Measurements from ENCODE around the gene PANX3.
"Not testable (repeated sequence)": the region's sequence is repeated elsewhere in the genome, so short reads cannot be mapped to it uniquely, and the experiment has no call there.

The PANX3 gene

GRCh38 chr11:124600621-124601320 lies 10.5 kb upstream of the PANX3 start:
- Histone ChIP-seq H3K36me3 (ENCODE audit: insufficient read depth, low read length) (no peaks in the 10 kb centered on the region), H3K9me3 (ENCODE audit: control insufficient read depth, insufficient read depth, low read length) (no peaks in the 10 kb centered on the region), H3K4me1 (ENCODE audit: insufficient read depth, low read length) (peaks cover 10% of the 10 kb centered on the region; the same call in 1 of the 2 replicates), H3K9ac (ENCODE audit: low read depth, low read length) (no peak overlapping the region)

DNA sequence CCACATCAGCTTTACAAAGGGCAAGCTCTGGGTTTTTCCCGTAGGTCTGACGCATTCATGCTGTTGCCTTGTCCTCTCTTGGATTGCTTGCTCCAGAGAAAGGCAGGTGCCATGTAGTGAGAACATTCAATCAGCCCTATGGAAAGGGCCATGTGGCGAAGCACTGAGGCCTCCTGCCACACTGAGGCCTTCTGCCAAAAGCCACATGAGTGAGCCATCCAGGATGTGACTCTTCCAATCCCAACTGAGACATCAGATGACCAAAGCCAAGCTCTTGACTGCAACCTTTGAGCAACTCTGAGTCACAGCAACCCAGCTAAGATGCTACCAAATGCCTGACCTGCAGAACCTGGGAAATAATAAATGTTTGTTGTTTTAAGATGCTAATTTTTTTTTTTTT lies 9.0 kb upstream of the PANX3 start:
- H3K4me1 ChIP-seq (ENCODE audit: insufficient read depth, low read length) = peaks cover 10% of the 10 kb centered on the region; the same call in 1 of the 2 replicates
- no peaks in the 10 kb centered on the region for H3K9me3 ChIP-seq (ENCODE audit: control insufficient read depth, insufficient read depth, low read length)

GRCh38 chr11:124602723-124603122 lies 8.5 kb upstream of the PANX3 start:
- not testable (repeated sequence) for H3K9me3 ChIP-seq (ENCODE audit: control insufficient read depth, insufficient read depth, low read length); H3K36me3 ChIP-seq (ENCODE audit: insufficient read depth, low read length); H3K4me1 ChIP-seq (ENCODE audit: insufficient read depth, low read length); H3K9ac ChIP-seq (ENCODE audit: low read depth, low read length)

More for the DNA sequence above, 9.0 kb upstream of the PANX3 start:
- no peak overlapping the region for H3K9ac ChIP-seq (ENCODE audit: low read depth, low read length)
- H3K36me3 ChIP-seq (ENCODE audit: insufficient read depth, low read length) = no peaks in the 10 kb centered on the region

DNA sequence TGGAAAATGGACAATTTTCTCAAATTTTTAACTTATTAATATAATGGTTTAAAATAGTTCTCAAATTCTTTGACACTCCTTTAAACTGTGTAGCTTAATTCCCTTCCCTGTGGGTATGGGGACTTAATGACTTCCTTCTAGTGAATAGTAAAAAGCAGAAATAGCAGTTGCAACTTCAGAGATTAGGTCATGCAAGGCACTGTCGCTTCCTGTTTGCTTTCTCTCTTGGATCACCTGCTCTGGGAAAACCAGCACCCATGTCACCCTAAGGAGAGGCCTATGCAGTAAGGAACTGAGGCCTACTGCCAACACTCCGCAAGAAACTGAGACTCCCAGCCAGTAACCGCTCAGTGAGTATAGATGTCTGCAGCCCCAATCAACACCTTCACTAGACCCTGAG lies 5.5 kb upstream of the PANX3 start:
- Histone ChIP-seq H3K9ac (ENCODE audit: low read depth, low read length) (no peak overlapping the region), H3K4me1 (ENCODE audit: insufficient read depth, low read length) (peaks cover 8% of the 10 kb centered on the region; the same call in 1 of the 2 replicates), H3K9me3 (ENCODE audit: control insufficient read depth, insufficient read depth, low read length) (no peaks in the 10 kb centered on the region), H3K36me3 (ENCODE audit: insufficient read depth, low read length) (no peaks in the 10 kb centered on the region)

GRCh38 chr11:124608147-124608546 lies 3.1 kb upstream of the PANX3 start:
- no peaks in the 10 kb centered on the region for H3K9me3 ChIP-seq (ENCODE audit: control insufficient read depth, insufficient read depth, low read length)
- no peaks in the 10 kb centered on the region for H3K4me1 ChIP-seq (ENCODE audit: insufficient read depth, low read length)
- H3K36me3 ChIP-seq (ENCODE audit: insufficient read depth, low read length) = no peaks in the 10 kb centered on the region
- H3K9ac ChIP-seq (ENCODE audit: low read depth, low read length) = no peak overlapping the region

GRCh38 chr11:124610295-124610694 lies 933 bp upstream of the PANX3 start:
- Histone ChIP-seq H3K36me3 (ENCODE audit: insufficient read depth, low read length) (no peaks in the 10 kb centered on the region), H3K9ac (ENCODE audit: low read depth, low read length) (no peak overlapping the region), H3K9me3 (ENCODE audit: control insufficient read depth, insufficient read depth, low read length) (no peaks in the 10 kb centered on the region), H3K4me1 (ENCODE audit: insufficient read depth, low read length) (no peaks in the 10 kb centered on the region)

DNA sequence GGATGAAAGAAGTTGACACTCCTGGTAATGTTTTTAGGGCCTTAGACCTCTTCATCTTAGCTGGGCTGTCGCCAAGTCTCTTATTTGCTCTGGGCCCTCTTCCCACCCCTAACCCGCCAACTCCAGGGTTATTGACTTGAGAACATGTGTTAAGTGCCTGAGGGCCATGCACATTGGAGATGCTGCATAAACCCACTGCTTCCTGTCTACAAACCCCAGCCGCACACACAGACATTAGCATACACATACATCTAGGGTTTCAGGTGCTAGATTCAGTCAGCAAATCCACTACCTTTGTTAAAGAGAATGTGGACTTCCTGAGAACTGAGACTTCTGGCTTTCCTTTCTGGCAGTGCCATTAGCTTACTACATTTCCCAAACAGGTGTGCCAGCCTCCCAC lies 817 bp downstream of the PANX3 start:
- Histone ChIP-seq H3K36me3 (ENCODE audit: insufficient read depth, low read length) (no peaks in the 10 kb centered on the region), H3K9me3 (ENCODE audit: control insufficient read depth, insufficient read depth, low read length) (no peaks in the 10 kb centered on the region), H3K4me1 (ENCODE audit: insufficient read depth, low read length) (no peaks in the 10 kb centered on the region), H3K9ac (ENCODE audit: low read depth, low read length) (no peak overlapping the region)

- no peak overlapping the region for H3K9ac ChIP-seq (ENCODE audit: low read depth, low read length)
- H3K36me3 ChIP-seq (ENCODE audit: insufficient read depth, low read length) = no peaks in the 10 kb centered on the region
- H3K9me3 ChIP-seq (ENCODE audit: control insufficient read depth, insufficient read depth, low read length) = no peaks in the 10 kb centered on the region
- H3K4me1 ChIP-seq (ENCODE audit: insufficient read depth, low read length) = no peaks in the 10 kb centered on the region
Observed at GRCh38 chr11:124612567-124613246, 1.5 kb downstream of the PANX3 start.

DNA sequence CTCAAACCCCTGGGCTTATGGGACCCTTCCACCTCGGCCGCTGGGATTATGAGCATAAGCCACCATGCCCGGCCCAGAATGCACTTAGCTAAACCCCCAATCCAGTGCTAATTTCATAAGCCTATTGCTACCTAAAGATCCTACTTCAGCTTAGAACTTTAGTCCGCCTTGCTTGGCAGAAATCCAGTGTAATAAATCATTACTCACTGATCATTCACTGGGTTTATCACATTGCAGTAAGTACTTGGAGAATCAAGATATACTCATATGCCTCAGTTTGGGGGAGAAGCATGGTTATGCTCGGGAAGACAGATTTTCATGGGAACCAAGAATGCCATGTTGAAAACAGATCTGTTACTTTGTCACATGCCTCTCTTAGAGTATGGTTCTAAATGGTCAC lies 7.6 kb downstream of the PANX3 start:
- Histone ChIP-seq H3K9me3 (ENCODE audit: control insufficient read depth, insufficient read depth, low read length) (no peaks in the 10 kb centered on the region), H3K4me1 (ENCODE audit: insufficient read depth, low read length) (peaks cover 1% of the 10 kb centered on the region; the same call in 1 of the 2 replicates), H3K36me3 (ENCODE audit: insufficient read depth, low read length) (no peaks in the 10 kb centered on the region), H3K9ac (ENCODE audit: low read depth, low read length) (no peak overlapping the region)

- Histone ChIP-seq H3K36me3 (ENCODE audit: insufficient read depth, low read length) (peaks cover 14% of the 10 kb centered on the region), H3K4me1 (ENCODE audit: insufficient read depth, low read length) (peaks cover 3% of the 10 kb centered on the region; the same call in 1 of the 2 replicates), H3K9me3 (ENCODE audit: control insufficient read depth, insufficient read depth, low read length) (no peaks in the 10 kb centered on the region), H3K9ac (ENCODE audit: low read depth, low read length) (peak within 1 kb of the TSS; percentile 76)
Observed at GRCh38 chr11:124622531-124623451, 11.6 kb downstream of the PANX3 start, which contains the start of gene TBRG1. Gene TBRG1, plus strand, starts transcription at chr11:124622864. Its CDS starts 220 bp downstream, at chr11:124623084.

GRCh38 chr11:124623861-124624525 lies 12.8 kb downstream of the PANX3 start:
- H3K36me3 ChIP-seq (ENCODE audit: insufficient read depth, low read length) = peaks cover 14% of the 10 kb centered on the region
- H3K9ac ChIP-seq (ENCODE audit: low read depth, low read length) = peak overlapping the region; percentile 76; the same call in 1 of the 2 replicates
- H3K4me1 ChIP-seq (ENCODE audit: insufficient read depth, low read length) = peaks cover 3% of the 10 kb centered on the region; the same call in 1 of the 2 replicates

DNA sequence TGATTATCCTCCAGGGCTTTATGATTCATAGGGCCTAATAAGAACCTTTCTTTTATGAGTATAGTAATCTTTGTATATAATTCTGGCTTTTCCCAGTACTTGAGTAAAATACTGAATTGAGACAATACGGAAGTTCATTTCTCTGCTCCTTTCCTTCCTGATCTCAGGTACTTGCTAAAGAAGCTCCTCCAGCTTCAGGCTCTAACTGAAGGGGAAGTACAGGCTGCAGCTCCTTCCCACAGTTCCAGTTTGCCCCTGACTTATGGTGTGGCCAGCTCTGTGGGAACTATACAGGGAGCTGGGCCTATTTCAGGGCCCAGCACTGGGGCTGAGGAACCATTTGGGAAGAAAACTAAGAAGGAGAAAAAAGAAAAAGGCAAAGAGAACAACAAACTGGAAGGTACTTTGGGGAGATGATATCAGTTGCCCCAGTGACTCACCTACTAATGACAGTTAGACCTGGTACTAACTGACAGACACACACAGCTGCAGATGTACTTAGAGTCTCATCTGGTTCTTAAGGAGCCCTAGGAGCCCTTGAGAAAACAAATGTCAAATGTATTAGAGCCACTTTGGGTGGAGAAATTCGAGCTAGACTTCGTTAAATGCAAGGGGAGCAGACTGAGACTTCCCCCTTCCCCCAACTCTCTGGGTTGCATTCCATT lies 14.4 kb downstream of the PANX3 start:
- no peaks in the 10 kb centered on the region for H3K9me3 ChIP-seq (ENCODE audit: control insufficient read depth, insufficient read depth, low read length)
- peaks cover 14% of the 10 kb centered on the region for H3K36me3 ChIP-seq (ENCODE audit: insufficient read depth, low read length)
- H3K9ac ChIP-seq (ENCODE audit: low read depth, low read length) = no peak overlapping the region
- peaks cover 3% of the 10 kb centered on the region; the same call in 1 of the 2 replicates for H3K4me1 ChIP-seq (ENCODE audit: insufficient read depth, low read length)

More at GRCh38 chr11:124623861-124624525, 12.8 kb downstream of the PANX3 start:
- H3K9me3 ChIP-seq (ENCODE audit: control insufficient read depth, insufficient read depth, low read length) = no peaks in the 10 kb centered on the region

GRCh38 chr11:124627546-124627945 lies 16.3 kb downstream of the PANX3 start:
- H3K9me3 ChIP-seq (ENCODE audit: control insufficient read depth, insufficient read depth, low read length) = no peaks in the 10 kb centered on the region
- no peak overlapping the region for H3K9ac ChIP-seq (ENCODE audit: low read depth, low read length)
- H3K4me1 ChIP-seq (ENCODE audit: insufficient read depth, low read length) = peaks cover 3% of the 10 kb centered on the region; the same call in 1 of the 2 replicates
- H3K36me3 ChIP-seq (ENCODE audit: insufficient read depth, low read length) = peaks cover 30% of the 10 kb centered on the region

Measured in ES-I3 (cell line).